GM21576 (cell line): ENCODE data around the gene PKP4.
"Not testable (repeated sequence)": the region's sequence is repeated elsewhere in the genome, so short reads cannot be mapped to it uniquely, and the experiment has no call there.

Source experiments
- ATAC-seq: cut with Tn5 transposase; IDR thresholded peaks from one replicate; pipeline ENCODE4 v1.9.1; 2021; ENCODE audit warnings: mild to moderate bottlenecking, moderate library complexity; ENCODE audit not compliant: unreplicated experiment

Gene PKP4, protein sequence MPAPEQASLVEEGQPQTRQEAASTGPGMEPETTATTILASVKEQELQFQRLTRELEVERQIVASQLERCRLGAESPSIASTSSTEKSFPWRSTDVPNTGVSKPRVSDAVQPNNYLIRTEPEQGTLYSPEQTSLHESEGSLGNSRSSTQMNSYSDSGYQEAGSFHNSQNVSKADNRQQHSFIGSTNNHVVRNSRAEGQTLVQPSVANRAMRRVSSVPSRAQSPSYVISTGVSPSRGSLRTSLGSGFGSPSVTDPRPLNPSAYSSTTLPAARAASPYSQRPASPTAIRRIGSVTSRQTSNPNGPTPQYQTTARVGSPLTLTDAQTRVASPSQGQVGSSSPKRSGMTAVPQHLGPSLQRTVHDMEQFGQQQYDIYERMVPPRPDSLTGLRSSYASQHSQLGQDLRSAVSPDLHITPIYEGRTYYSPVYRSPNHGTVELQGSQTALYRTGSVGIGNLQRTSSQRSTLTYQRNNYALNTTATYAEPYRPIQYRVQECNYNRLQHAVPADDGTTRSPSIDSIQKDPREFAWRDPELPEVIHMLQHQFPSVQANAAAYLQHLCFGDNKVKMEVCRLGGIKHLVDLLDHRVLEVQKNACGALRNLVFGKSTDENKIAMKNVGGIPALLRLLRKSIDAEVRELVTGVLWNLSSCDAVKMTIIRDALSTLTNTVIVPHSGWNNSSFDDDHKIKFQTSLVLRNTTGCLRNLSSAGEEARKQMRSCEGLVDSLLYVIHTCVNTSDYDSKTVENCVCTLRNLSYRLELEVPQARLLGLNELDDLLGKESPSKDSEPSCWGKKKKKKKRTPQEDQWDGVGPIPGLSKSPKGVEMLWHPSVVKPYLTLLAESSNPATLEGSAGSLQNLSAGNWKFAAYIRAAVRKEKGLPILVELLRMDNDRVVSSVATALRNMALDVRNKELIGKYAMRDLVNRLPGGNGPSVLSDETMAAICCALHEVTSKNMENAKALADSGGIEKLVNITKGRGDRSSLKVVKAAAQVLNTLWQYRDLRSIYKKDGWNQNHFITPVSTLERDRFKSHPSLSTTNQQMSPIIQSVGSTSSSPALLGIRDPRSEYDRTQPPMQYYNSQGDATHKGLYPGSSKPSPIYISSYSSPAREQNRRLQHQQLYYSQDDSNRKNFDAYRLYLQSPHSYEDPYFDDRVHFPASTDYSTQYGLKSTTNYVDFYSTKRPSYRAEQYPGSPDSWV

GRCh38 chr2:158456309-158457066 lies at the start of gene PKP4, which contains the start of gene CCDC148:
Gene PKP4 (plus strand): TSS chr2:158456952. CDS start chr2:158533185, 76,233 bp downstream.
Gene CCDC148 (minus strand): TSS chr2:158456753. CDS start chr2:158456439, 314 bp downstream.
- ATAC-seq, result peak; percentile 94

DNA sequence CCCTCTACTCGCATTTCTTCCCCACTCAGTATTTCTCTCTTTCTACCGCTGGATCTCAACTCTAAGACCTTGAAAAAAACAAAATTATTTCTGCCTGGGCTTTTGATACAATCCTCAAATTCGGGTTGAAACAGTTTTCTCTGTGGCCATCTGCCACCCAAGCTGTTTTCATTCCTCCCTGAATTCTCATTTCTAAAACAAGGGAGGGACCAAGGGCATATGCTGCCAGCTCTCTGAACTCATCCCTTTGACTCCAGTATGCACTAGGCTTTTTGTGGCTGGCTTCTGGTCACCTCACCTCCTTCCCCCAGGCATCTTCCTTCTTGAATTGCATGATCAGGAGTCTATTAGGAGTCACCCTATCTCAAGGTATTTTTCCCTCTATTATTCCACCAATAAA lies 49.7 kb upstream of the PKP4 start:
- ATAC-seq, result no peak

- ATAC-seq, result no peak
Measured at GRCh38 chr2:158410132-158410531, 46.6 kb upstream of the PKP4 start.

DNA sequence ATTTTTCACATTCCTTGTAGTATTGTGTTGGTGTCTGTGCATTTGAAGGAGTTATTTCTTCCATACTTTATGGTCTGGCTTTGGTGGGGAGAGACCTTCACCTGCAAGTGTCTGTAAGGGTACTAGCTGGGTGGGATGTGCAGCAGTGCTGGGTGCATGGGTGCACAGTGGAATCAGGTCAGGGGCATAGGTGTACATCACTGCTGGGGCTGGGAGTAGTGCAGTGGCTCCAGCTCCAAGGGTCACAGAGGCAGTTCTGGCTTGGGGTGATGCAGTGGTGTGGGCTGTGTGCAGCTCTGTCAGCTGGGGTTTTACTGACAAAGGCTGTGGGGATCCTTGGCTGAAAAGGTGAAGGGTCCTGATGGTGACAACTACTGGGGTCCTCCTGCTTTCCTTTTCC lies 45.0 kb upstream of the PKP4 start:
- no peak for ATAC-seq

- no peak for ATAC-seq
Measured at GRCh38 chr2:158412206-158412605, 44.5 kb upstream of the PKP4 start.

DNA sequence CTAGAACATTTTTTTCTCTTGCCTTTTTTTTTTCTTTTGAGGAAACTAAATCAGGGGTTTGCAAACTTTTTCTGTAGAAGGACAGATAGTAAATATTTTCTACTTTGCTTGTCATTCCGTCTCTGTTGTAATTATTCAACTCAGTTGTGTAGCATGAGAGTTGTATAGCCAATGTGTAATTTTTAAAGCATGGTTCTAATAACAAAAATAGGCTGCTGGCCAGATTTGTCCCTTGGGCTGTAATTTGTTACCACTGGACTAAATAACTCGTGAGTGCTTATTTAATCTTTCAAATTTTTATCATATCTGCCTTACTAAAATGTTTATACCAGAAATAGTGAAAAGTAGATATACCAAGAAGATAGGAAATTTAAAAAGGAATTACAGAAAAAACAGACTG lies 43.2 kb upstream of the PKP4 start:
- no peak for ATAC-seq

DNA sequence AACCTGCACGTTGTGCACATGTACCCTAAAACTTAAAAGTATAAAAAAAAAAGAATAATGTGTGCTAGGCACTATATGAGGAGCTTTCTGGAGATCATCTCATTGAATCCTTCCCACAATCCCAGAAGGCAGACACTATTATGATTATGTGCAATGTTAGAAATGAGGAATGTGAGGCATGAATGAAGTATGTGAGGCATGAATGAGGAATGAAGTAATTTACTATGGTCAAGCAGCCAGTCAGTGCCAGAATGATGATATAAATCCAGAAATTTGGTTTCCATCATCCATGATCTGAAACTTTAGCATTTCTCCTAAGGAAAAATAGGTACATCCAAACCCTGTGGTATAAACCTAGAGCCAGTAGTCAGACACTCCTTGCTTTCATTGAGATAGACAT lies 42.2 kb upstream of the PKP4 start:
- ATAC-seq, result no peak

GRCh38 chr2:158432117-158432516 lies 24.6 kb upstream of the PKP4 start:
- ATAC-seq, result no peak

DNA sequence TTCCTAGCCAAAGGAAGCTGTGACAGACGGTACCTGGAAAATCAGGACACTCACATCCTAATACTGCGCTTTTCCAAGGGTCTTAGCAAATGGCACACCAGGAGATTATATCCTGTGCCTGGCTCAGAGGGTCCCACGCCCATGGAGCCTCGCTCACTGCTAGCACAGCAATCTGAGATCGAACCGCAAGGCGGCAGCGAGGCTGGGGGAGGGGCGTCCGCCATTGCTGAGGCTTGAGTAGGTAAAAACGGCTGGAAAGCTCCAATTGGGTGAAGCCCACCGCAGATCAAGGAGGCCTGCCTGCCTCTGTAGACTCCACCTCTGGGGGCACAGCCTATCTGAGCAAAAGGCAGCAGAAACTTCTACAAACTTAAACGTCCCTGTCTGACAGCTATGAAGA lies 23.0 kb upstream of the PKP4 start:
- ATAC-seq, result not testable (repeated sequence)

DNA sequence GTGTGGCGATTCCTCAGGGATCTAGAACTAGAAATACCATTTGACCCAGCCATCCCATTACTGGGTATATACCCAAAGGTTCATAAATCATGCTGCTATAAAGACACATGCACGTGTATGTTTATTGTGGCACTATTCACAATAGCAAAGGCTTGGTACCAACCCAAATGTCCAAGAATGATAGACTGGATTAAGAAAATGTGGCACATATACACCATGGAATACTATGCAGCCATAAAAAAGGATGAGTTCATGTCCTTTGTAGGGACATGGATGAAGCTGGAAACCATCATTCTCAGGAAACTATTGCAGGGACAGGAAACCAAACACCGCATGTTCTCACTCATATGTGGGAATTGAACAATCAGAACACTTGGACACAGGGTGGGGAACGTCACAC lies 17.7 kb upstream of the PKP4 start:
- ATAC-seq, result not testable (repeated sequence)

DNA sequence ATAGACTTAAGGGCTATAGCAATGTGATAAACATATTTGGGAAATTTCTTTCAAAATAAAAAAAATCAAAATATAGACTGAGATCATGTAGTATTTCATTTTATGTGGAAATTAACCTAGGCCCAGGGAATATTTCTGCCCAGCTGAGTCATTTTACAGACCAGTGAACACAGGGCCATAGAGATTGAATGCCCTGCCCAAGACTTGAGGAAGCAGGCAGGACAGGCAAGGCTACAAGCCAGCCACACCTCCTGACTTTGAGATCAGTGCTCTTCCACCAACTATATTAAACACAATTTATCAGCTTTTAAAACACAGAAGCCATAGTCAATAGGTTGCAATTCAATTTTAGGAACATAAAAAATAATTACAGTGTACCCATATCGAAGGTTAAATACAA lies 13.1 kb upstream of the PKP4 start:
- no peak for ATAC-seq

GRCh38 chr2:158457092-158457825 lies 507 bp downstream of the PKP4 start:
- peak; percentile 29 for ATAC-seq

DNA sequence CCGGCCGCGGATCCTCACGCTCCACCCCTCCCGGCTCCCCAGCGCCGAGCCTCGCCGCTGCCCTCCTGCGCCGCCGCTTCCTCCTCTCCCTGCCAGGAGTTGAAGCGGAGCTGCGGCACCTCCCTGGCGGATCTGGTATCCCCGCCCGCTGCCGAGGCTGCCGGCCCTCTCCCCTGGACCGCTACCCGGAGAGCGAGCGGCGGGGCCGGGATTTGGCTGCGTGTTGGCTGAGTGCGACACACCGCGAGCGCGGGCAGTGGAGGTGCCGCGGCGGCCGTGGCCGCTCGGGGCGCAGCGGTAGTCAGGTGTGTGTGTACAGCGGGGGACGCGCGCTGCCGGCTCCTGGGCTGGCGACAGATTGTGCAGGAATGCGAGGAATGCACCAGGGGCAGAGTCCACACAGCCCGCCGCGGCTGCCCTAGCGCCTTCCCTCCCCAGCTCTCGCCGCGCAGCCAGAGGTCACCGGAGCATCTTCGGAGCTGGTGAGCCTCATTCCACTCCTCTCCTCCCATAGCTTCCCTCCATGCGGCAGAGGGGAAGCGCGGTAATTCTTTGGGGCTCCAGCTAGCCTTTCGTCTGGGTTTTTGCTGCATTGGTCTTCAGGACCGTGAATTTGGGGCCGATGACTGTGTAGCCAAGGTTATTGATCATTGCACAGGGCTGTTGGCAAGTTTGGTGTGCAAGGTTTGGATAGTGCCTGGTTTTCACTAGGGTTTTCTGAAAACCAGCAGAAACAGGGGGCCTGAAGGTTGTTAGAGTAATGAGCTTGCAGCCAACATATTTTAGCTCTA lies 1.3 kb downstream of the PKP4 start:
- peak; percentile 44 for ATAC-seq

GRCh38 chr2:158458617-158458920 lies 1.8 kb downstream of the PKP4 start:
- no peak for ATAC-seq

- ATAC-seq, result no peak
Measured at GRCh38 chr2:158459161-158460003, 2.6 kb downstream of the PKP4 start.

- no peak for ATAC-seq
Measured at GRCh38 chr2:158460632-158461297, 4.0 kb downstream of the PKP4 start.

GRCh38 chr2:158463496-158464095 lies 6.8 kb downstream of the PKP4 start:
- no peak for ATAC-seq
